K562 (cell line): ENCODE measurements around the gene SMIM13. TPM values are rescaled to one million over a fixed set of nuclear protein-coding genes. Genes with fewer than 3 reads are reported as not detected.

Source experiments
- ATAC-seq: fragments of 200-7000 bp; cut with Tn5 transposase; 3 replicates; pipeline ENCODE4 v1.9.1; 2020; ENCODE audit warnings: moderate library complexity
- BruUV-seq: library from RNA; stranded (reverse); fragments of 400-500 nt; replicated peaks from 2 replicates; lab custom pipeline; 2021; lab: Mats Ljungman, UMichigan
- CTCF ChIA-PET: fragments of 300-600 bp; formaldehyde crosslinking; extraction: SDS; loops from one replicate; lab custom pipeline; 2021; ENCODE audit warnings: low intra/inter-chr PET ratio; lab: Yijun Ruan, JAX
- POLR2A ChIA-PET: fragments of 300-600, 350-650 bp; sonication (Branson Sonifier 250); formaldehyde crosslinking; extraction: SDS; loops from one replicate; lab custom pipeline; 2021; ENCODE audit warnings: antibody characterized with exemption, inconsistent platforms; lab: Yijun Ruan, JAX
- DNase-seq, 4 experiments: peaks; one replicate each; pipeline versions ENCODE4 v3.0.0 to v3.0.0-alpha.2; 2011 to 2018; ENCODE audit warnings: low spot score in 3 of 4, mixed read lengths in 3 of 4; ENCODE audit errors: extremely low read depth in 1 of 4
- FAIRE-seq: peaks from 2 replicates; lab custom pipeline; 2011; peaks lifted over from hg19 to GRCh38; lab: Jason Lieb, UNC
- H2AFZ ChIP-seq: 2 replicates; pipeline ENCODE4 v1.6.0; 2011; ENCODE audit warnings: low read depth, low read length, control low read depth, inconsistent platforms
- H3K27ac ChIP-seq: fragments of 200-600 bp; 3 replicates; pipeline ENCODE4 v1.8.0; 2011; ENCODE audit warnings: low read depth, mild to moderate bottlenecking, control low read depth, inconsistent platforms, low read length, moderate library complexity, mixed read lengths; ENCODE audit errors: extremely low read depth
- H3K27me3 ChIP-seq, 2 experiments: fragments of 300-600 bp in 1 of 2; 2 replicates in 1 of 2; 3 replicates in 1 of 2; pipeline versions ENCODE4 v1.6.0 to v1.8.0; 2011; ENCODE audit warnings: inconsistent platforms in 2 of 2, low read length in 2 of 2, mild to moderate bottlenecking in 1 of 2, mixed read lengths in 1 of 2, moderate library complexity in 1 of 2; ENCODE audit not compliant: control insufficient read depth in 2 of 2, insufficient read depth in 2 of 2
- H3K36me3 ChIP-seq: fragments of 300-600 bp; 3 replicates; pipeline ENCODE4 v1.8.0; 2011; ENCODE audit warnings: mild to moderate bottlenecking, low read length, inconsistent platforms; ENCODE audit not compliant: control insufficient read depth, insufficient read depth
- H3K4me1 ChIP-seq, 2 experiments: fragments of 200-600 bp in 1 of 2; replicated peaks in 1 of 2; 2 replicates in 1 of 2; 3 replicates in 1 of 2; pipeline versions ENCODE4 v1.5.1 to v1.8.0; 2011; ENCODE audit warnings: inconsistent platforms in 2 of 2, low read length in 2 of 2, mild to moderate bottlenecking in 1 of 2, mixed read lengths in 1 of 2, moderate library complexity in 1 of 2; ENCODE audit not compliant: control insufficient read depth in 2 of 2, insufficient read depth in 2 of 2
- H3K4me2 ChIP-seq: 2 replicates; pipeline ENCODE4 v1.6.1; 2011; ENCODE audit warnings: low read length, control low read depth, inconsistent platforms, mixed read lengths; ENCODE audit not compliant: insufficient read depth
- H3K4me3 ChIP-seq: fragments of 200-600 bp; sonication (generic), shearing (Covaris generic); 2 replicates; pipeline ENCODE4 v1.5.1; 2016; ENCODE audit warnings: control low read depth, inconsistent platforms
- H3K79me2 ChIP-seq: fragments of 200-600 bp; 3 replicates; pipeline ENCODE4 v1.8.0; 2011; ENCODE audit warnings: low read length, inconsistent platforms; ENCODE audit not compliant: control insufficient read depth, insufficient read depth
- H3K9ac ChIP-seq, 2 experiments: 2 replicates each; pipeline versions ENCODE4 v1.6.0 to v1.6.1; 2011; ENCODE audit warnings: low read depth in 2 of 2, low read length in 2 of 2, control low read depth in 1 of 2, inconsistent platforms in 1 of 2, mild to moderate bottlenecking in 1 of 2, mixed read lengths in 1 of 2; ENCODE audit not compliant: insufficient read depth in 1 of 2
- H3K9me1 ChIP-seq: one replicate; pipeline ENCODE4 v1.6.0; 2011; ENCODE audit warnings: inconsistent platforms, mild to moderate bottlenecking, low read length, moderate library complexity; ENCODE audit not compliant: control insufficient read depth, insufficient read depth
- H3K9me3 ChIP-seq: replicated peaks from 2 replicates; pipeline ENCODE4 v1.5.1; 2011; ENCODE audit warnings: low read depth, low read length, inconsistent platforms; ENCODE audit not compliant: control insufficient read depth, insufficient read depth
- H4K20me1 ChIP-seq: replicated peaks from 2 replicates; pipeline ENCODE4 v1.6.1; 2011; ENCODE audit warnings: low read length, inconsistent platforms, mixed read lengths; ENCODE audit not compliant: control insufficient read depth, insufficient read depth
- CREB1 ChIP-seq, 2 experiments: sonication (generic) in 1 of 2; formaldehyde crosslinking in 1 of 2; IDR thresholded peaks; 2 replicates each; pipeline versions ENCODE4 v1.6.1 to v1.8.0; 2012 to 2022; ENCODE audit warnings: inconsistent platforms in 1 of 2, mild to moderate bottlenecking in 1 of 2, missing genetic modification reagents in 1 of 2, moderate library complexity in 1 of 2
- HNRNPH1 ChIP-seq: fragments of 200-400 bp; formaldehyde crosslinking; optimal IDR thresholded peaks from 2 replicates; pipeline ENCODE3; 2017; ENCODE audit warnings: low read depth, mild to moderate bottlenecking, low read length, moderate library complexity
- IFI16 ChIP-seq: fragments of 250-450 bp; sonication (Bioruptor Pico); IDR thresholded peaks from 2 replicates; pipeline ENCODE4 v2.1.2; 2022; ENCODE audit warnings: mild to moderate bottlenecking, inconsistent platforms
- KLF16 ChIP-seq: IDR thresholded peaks from 2 replicates; pipeline ENCODE4 v1.6.1; 2016; ENCODE audit warnings: antibody characterized with exemption
- MAFK ChIP-seq: IDR thresholded peaks from 2 replicates; pipeline ENCODE4 v1.6.1; 2011; ENCODE audit warnings: low read length, improper control_type of control experiment
- NCOR1 ChIP-seq: fragments of 450-650 bp; IDR thresholded peaks from 2 replicates; pipeline ENCODE4 v1.6.1; 2016; ENCODE audit warnings: mild to moderate bottlenecking, moderate library complexity
- NR3C1 ChIP-seq: sonication (generic); formaldehyde crosslinking; IDR thresholded peaks from 2 replicates; pipeline ENCODE4 v1.8.1; 2022; ENCODE audit warnings: missing genetic modification reagents
- TBP ChIP-seq: optimal IDR thresholded peaks from 2 replicates; pipeline ENCODE3; 2011; ENCODE audit warnings: low read depth, low read length, improper control_type of control experiment
- THRB ChIP-seq: fragments of 450-650 bp; formaldehyde crosslinking; conservative IDR thresholded peaks from 2 replicates; pipeline ENCODE4 v1.4.0; 2022; ENCODE audit warnings: mild to moderate bottlenecking, missing genetic modification characterization
- ZNF41 ChIP-seq: fragments of 250-450 bp; sonication (Bioruptor Pico); conservative IDR thresholded peaks from 2 replicates; pipeline ENCODE4 v1.4.0; 2020; ENCODE audit warnings: mild to moderate bottlenecking
- WGBS: fragments of 100-300 bp; shearing (Covaris generic); methylation state at CpG from one replicate; pipeline ENCODE4 v1.1.6; 2016; ENCODE audit warnings: low coverage, mixed read lengths; ENCODE audit not compliant: insufficient coverage; ENCODE audit errors: missing lambda C conversion rate; 5-methylcytosine and 5-hydroxymethylcytosine counted together
- in situ Hi-C: fragments of 300-500 bp; cut with MboI; formaldehyde crosslinking; loops from 4 replicates; pipeline ENCODE4 v1.15.0; 2018; ENCODE audit warnings: inconsistent platforms, mixed read lengths
- intact Hi-C: fragments of 100-400 bp; cut with micrococcal nuclease; formaldehyde crosslinking; loops from 2 replicates; pipeline ENCODE4 v1.14.2; 2022
- polyA plus RNA-seq, 8 experiments: library from polyadenylated mRNA; depleted of rRNA in 4 of 8; stranded (reverse) in 5 of 8; unstranded in 3 of 8; fragments of >200 nt; fragmentation: Nextera tagmentation in 2 of 8; fragmentation: Illumina TruSeq in 1 of 8; extraction: Ambion mirVana in 2 of 8; extraction: Trizol in 1 of 8; gene quantifications; 2 replicates each; pipeline versions ENCODE4 v1.2.1 to v1.2.3, GENCODE V29; 2011 to 2014; ENCODE audit warnings: inconsistent platforms in 1 of 8, missing spikeins in 1 of 8
- total RNA-seq, 7 experiments: library from RNA; depleted of rRNA in 6 of 7; stranded (reverse); fragments of >200 nt in 6 of 7; fragmentation: Illumina TruSeq in 2 of 7; extraction: Trizol in 2 of 7; gene quantifications; 2 replicates each; pipeline versions ENCODE4 v1.2.1 to v1.2.3, GENCODE V29; 2011 to 2021; ENCODE audit warnings: low replicate concordance in 1 of 7
- TF ChIP-seq, protein P1 (sequence below): conservative IDR thresholded peaks from 2 replicates; pipeline ENCODE4 v1.6.1; 2011; ENCODE audit warnings: low read depth, mild to moderate bottlenecking, low read length; ENCODE audit not compliant: control insufficient read depth
- TF ChIP-seq, protein P2 (sequence below), 2 experiments: IDR thresholded peaks; 2 replicates each; pipeline ENCODE4 v1.6.1; 2011; ENCODE audit warnings: borderline replicate concordance in 1 of 2, control low read depth in 1 of 2, low read depth in 1 of 2, low read length in 1 of 2, mild to moderate bottlenecking in 1 of 2, mixed read lengths in 1 of 2, moderate library complexity in 1 of 2; ENCODE audit not compliant: insufficient read depth in 1 of 2, insufficient read length in 1 of 2, poor library complexity in 1 of 2, severe bottlenecking in 1 of 2; ENCODE audit errors: extremely low read depth in 1 of 2

SMIM13 gene
- total and polyA plus RNA-seq, 9 of the 15 experiments (the other 6 are each of a cell fraction or from before 2014, with no cell fraction given): 5.5 to 24.8 (median 11.7) TPM

GRCh38 chr6:11093626-11094410 is at the start of gene SMIM13 (continued):
- TF ChIP-seq, protein P1, sequence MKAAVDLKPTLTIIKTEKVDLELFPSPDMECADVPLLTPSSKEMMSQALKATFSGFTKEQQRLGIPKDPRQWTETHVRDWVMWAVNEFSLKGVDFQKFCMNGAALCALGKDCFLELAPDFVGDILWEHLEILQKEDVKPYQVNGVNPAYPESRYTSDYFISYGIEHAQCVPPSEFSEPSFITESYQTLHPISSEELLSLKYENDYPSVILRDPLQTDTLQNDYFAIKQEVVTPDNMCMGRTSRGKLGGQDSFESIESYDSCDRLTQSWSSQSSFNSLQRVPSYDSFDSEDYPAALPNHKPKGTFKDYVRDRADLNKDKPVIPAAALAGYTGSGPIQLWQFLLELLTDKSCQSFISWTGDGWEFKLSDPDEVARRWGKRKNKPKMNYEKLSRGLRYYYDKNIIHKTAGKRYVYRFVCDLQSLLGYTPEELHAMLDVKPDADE: peak; percentile 96; the same call in 1 of the 2 replicates
- TF ChIP-seq MAFK: no peak
- no peak for TF ChIP-seq IFI16

GRCh38 chr6:11043961-11044711 is 49.5 kb upstream of the SMIM13 start, which contains the start of gene ELOVL2:
Gene ELOVL2 (minus strand): TSS chr6:11044305. CDS start chr6:11044230, 75 bp downstream.
- Histone ChIP-seq H3K9me3 (0 out of 2 replicates have a peak, but pooled peaks cover 2% of the 10 kb centered on the region), H3K79me2 (no peaks in the 10 kb centered on the region), H3K27me3 (peaks cover 33% of the 10 kb centered on the region in 2 experiments), H2AFZ (peak within 1 kb of the TSS; percentile 83), H3K9ac (peak within 1 kb of the TSS in 1 of 2 experiments; percentile 83; a peak in 2 of 4 replicates), H3K4me3 (peak within 1 kb of the TSS; percentile 43), H3K4me2 (peak within 1 kb of the TSS; percentile 77), H3K27ac (no peak within 1 kb of the TSS), H3K36me3 (no peaks in the 10 kb centered on the region), H4K20me1 (no peaks in the 10 kb centered on the region), H3K9me1 (no peaks in the 10 kb centered on the region), H3K4me1 (peaks cover 0 to 18% of the 10 kb centered on the region in 2 experiments; a peak in 2 of 5 replicates)
- DNase-seq: peak; percentile 72 to 96 (median 90)
- WGBS: 4% methylated on average over 26 of the region's 124 CpGs
- ATAC-seq: peak; percentile 89
- CTCF ChIA-PET: interaction anchor here (0.6 to 2.0 kb wide), 8 partner anchors 25 to 961 kb away, joined by 3 to 8 read pairs (median 3); no protein-coding TSS in a partner anchor
- POLR2A ChIA-PET: interaction anchor here (0.6 kb wide), 1 partner anchor 16 kb away, joined by 3 read pairs; no protein-coding TSS in a partner anchor
- intact Hi-C loops: loop anchor here (1.0 kb wide), 1 partner anchor 93 kb away; no protein-coding TSS in a partner anchor
- FAIRE-seq: no peak
- BruUV-seq: no TSS peak
- in situ Hi-C loops: no loop called here
- TF ChIP-seq NCOR1 (no peak), TBP (no peak), NR3C1 (CRISPR knock-in tag) (peak; percentile 46; the same call in 1 of the 2 replicates), THRB (CRISPR knock-in tag) (no peak), ZNF41 (CRISPR knock-in tag) (no peak), KLF16 (peak; percentile 17; the same call in 1 of the 2 replicates), CREB1 (IDR thresholded peaks at IDR 0.05) (0 out of 2 replicates have a peak, but pooled peaks have one; percentile 11), CREB1 (CRISPR knock-in tag; IDR thresholded peaks at IDR 0.05) (no peak), HNRNPH1 (no peak)
- TF ChIP-seq, protein P2, sequence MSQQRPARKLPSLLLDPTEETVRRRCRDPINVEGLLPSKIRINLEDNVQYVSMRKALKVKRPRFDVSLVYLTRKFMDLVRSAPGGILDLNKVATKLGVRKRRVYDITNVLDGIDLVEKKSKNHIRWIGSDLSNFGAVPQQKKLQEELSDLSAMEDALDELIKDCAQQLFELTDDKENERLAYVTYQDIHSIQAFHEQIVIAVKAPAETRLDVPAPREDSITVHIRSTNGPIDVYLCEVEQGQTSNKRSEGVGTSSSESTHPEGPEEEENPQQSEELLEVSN (IDR thresholded peaks at IDR 0.05; ENCODE audit: borderline replicate concordance in 1 of 2, extremely low read depth in 1 of 2, insufficient read depth in 1 of 2, insufficient read length in 1 of 2, low read depth in 1 of 2, low read length in 1 of 2, poor library complexity in 1 of 2, severe bottlenecking in 1 of 2): peak in 1 of 2 experiments; percentile 48
